GM13977 (cell line): ENCODE data around the gene CDK16.

Source experiments
- DNase-seq: peaks from one replicate; pipeline ENCODE4 v3.0.0; 2012; ENCODE audit warnings: low spot score
- CTCF ChIP-seq: IDR thresholded peaks from 2 replicates; pipeline ENCODE4 v1.5.1; 2012; ENCODE audit warnings: mild to moderate bottlenecking, control low read depth; ENCODE audit not compliant: insufficient read depth; ENCODE audit errors: extremely low read depth, missing control alignments
- in situ Hi-C: fragments of 300-500 bp; cut with MboI; formaldehyde crosslinking; loops from one replicate; pipeline ENCODE4 v1.12.0; 2022; ENCODE audit warnings: low sequenced_read_pairs, low pct_unique_long_range_greater_than_20kb, mixed read lengths, inconsistent platforms; ENCODE audit not compliant: unreplicated experiment

The CDK16 gene

GRCh38 chrX:47226071-47226470, 7.6 kb downstream of the CDK16 start:
- no peak for TF ChIP-seq CTCF
- in situ Hi-C loops = no loop called here

GRCh38 chrX:47226531-47227333, 8.3 kb downstream of the CDK16 start:
- DNase-seq = no peak
- in situ Hi-C loops = no loop called here
- TF ChIP-seq CTCF = no peak

More at GRCh38 chrX:47226071-47226470, 7.6 kb downstream of the CDK16 start:
- DNase-seq = no peak

DNA sequence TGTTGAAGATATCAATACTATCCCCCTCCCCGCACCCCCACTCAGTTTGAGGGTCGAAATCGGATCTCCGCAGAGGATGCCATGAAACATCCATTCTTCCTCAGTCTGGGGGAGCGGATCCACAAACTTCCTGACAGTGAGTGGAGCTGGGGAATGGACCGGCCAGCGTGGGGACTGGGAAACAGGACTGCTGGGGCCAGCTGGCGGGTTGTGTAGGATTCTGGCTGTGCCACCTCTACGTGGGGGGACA, 8.8 kb downstream of the CDK16 start:
- DNase-seq = no peak
- TF ChIP-seq CTCF = no peak
- in situ Hi-C loops = no loop called here

DNA sequence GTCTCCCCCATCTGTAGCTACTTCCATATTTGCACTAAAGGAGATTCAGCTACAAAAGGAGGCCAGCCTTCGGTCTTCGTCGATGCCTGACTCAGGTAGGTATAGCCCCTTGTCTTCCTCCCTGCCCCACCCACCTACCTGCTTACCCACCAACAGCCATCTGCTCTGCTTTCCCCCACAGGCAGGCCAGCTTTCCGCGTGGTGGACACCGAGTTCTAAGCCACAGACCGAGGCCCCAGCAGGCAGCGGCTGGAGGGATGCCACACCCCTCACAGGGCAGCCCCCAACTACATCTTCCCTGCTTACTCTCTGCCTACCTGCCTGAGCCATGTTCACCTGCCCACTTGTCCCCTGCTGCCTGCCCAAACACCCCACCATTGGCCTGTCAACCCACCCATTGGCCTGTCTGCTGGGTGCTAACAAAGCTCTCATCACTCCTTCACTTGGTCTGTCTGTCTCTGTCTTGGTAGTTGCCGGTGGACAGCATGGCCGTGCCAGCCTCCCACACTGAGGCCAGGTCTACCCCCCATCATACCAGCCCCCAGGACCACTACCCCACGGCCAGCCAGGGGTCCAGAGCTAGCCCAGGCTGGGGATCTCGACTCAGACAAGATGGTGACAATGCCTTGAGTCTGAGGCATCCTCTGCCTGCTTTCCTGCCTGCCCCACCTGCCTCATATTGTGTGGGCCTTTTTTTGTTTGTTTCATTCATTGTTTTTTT, 10.2 kb downstream of the CDK16 start:
- in situ Hi-C loops = no loop called here
- TF ChIP-seq CTCF = no peak
- no peak for DNase-seq

DNA sequence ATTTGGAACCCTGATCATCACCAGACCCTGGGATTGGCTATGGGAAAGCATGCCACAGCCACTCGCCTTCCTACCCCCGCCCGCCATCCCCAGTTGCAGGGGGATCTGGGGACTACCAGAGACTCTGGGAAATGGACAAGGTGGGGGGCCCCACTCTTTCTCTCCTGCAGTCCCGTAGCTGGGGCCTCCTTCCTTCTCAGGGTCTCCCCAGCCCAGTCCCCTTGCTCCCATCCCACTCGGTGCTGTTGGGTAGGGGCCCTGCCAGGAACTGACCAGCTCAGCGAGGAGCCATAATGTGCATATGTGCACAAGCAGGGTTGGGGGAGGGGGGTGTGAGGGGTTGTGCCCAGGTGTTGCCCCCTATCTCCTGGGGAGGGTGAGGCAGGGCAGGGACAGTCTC, 10.9 kb downstream of the CDK16 start:
- in situ Hi-C loops = no loop called here
- DNase-seq = no peak
- TF ChIP-seq CTCF = no peak

DNA sequence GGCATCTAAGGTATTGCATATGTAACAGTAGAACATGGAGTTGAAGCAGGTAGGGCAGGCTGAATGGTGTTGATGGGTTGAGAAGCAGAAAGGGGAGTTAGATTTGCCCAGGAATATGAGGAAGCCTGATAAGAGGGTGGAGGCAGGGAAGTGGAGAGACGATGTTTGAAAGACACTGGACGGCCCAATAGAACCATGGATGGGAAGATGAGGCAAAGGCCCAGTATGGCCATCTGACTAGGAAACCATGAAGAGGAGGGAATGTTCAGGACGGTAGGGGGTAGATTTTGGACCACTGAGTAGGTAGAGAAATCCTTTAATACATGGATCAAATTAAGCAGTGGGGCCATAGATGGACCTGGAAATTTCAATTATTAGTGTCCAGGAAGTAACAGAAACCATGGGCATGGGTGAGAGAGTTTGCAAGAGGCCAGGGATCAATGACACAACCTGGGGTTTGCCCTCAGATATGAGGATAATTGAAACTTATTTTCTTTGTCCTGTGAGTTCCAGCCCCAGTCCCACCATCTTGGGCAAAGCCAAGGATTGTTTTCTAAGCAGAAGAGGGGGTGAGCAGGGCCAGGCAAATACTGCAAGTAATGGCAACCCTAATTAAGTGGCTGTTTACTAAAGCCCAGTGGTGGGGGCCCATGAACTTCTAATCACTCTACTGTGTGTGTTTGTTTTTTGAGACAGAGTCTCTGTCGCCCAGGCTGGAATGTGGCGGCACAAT, 11.8 kb downstream of the CDK16 start:
- in situ Hi-C loops = no loop called here
- DNase-seq = no peak

More for the DNA sequence above, 11.8 kb downstream of the CDK16 start:
- TF ChIP-seq CTCF = no peak
